ENCODE measurements around the gene CATSPER4. TPM values are rescaled to one million over a fixed set of nuclear protein-coding genes. Genes with fewer than 3 reads are reported as not detected.

The CATSPER4 gene
- total and polyA plus RNA-seq, 2 of the 13 experiments (the other 11 are each of a cell fraction or from before 2014, with no cell fraction given) = not detected

DNA sequence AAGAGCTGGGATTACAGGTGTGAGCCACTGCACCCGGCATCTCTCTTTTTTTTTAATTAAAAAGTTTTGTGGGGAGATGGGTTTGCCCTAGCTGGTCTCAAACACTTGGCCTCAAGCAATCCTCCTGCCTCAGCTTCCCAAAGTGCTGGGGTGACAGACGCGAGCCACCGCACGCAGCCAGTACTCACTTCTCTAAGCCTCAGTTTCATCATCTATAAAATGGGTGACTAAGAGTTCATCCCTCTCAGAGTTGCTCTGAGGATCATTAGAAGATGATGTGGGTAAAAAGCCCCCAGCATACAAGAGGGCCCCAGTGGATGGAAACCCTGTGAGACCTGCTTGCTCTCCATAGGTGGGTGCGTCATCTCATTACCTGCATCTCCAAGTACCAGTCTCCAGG, 2.5 kb upstream of the CATSPER4 start:
- 0 out of 5 replicates have a peak, but pooled peaks cover 0 to 2% of the 10 kb centered on the region in 2 experiments for H3K36me3 ChIP-seq (replicated peaks in 1 of 2; ENCODE audit: control insufficient read depth in 1 of 2, insufficient read depth in 2 of 2, low read length in 2 of 2)
- intact Hi-C loops (cut with micrococcal nuclease; ENCODE audit: unreplicated experiment) = no loop called here
- no peaks in the 10 kb centered on the region for H3K79me2 ChIP-seq (ENCODE audit: insufficient read depth, low read length)
- H3K27ac ChIP-seq (ENCODE audit: extremely low read length, insufficient read depth, low read length) = no peak overlapping the region
- H3K4me1 ChIP-seq (ENCODE audit: insufficient read depth, low read length) = no peaks in the 10 kb centered on the region
- ATAC-seq = no peak
- no peak overlapping the region for H3K4me3 ChIP-seq (replicated peaks in 1 of 3; ENCODE audit: insufficient read depth in 1 of 3, low read depth in 2 of 3, low read length in 3 of 3)
- BruUV-seq (replicated peaks) = no TSS peak
- no peak for FAIRE-seq
- DNase-seq (ENCODE audit: low spot score) = no peak
- no peak overlapping the region for H3K9ac ChIP-seq (ENCODE audit: insufficient read depth, low read depth, low read length)
- CTCF ChIA-PET (ENCODE audit: low intra/inter-chr PET ratio, low total read pairs) = no interaction called here
- no peak overlapping the region for H2AFZ ChIP-seq (ENCODE audit: low read length)
- H3K9me3 ChIP-seq (ENCODE audit: low read length) = no peaks in the 10 kb centered on the region
- POLR2A ChIA-PET = no interaction called here
- H3K27me3 ChIP-seq (ENCODE audit: control insufficient read depth in 1 of 2, insufficient read depth in 2 of 2, low read length in 2 of 2) = peaks cover 0 to under 1% of the 10 kb centered on the region in 2 experiments; a peak in 1 of 5 replicates
- TF ChIP-seq, protein P1, sequence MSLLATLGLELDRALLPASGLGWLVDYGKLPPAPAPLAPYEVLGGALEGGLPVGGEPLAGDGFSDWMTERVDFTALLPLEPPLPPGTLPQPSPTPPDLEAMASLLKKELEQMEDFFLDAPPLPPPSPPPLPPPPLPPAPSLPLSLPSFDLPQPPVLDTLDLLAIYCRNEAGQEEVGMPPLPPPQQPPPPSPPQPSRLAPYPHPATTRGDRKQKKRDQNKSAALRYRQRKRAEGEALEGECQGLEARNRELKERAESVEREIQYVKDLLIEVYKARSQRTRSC (CRISPR knock-in tag; IDR thresholded peaks at IDR 0.05; ENCODE audit: low read depth) = no peak
- no peak for TF ChIP-seq SPEN (CRISPR knock-in tag; IDR thresholded peaks at IDR 0.05; ENCODE audit: low read depth)
- TF ChIP-seq, protein P2, sequence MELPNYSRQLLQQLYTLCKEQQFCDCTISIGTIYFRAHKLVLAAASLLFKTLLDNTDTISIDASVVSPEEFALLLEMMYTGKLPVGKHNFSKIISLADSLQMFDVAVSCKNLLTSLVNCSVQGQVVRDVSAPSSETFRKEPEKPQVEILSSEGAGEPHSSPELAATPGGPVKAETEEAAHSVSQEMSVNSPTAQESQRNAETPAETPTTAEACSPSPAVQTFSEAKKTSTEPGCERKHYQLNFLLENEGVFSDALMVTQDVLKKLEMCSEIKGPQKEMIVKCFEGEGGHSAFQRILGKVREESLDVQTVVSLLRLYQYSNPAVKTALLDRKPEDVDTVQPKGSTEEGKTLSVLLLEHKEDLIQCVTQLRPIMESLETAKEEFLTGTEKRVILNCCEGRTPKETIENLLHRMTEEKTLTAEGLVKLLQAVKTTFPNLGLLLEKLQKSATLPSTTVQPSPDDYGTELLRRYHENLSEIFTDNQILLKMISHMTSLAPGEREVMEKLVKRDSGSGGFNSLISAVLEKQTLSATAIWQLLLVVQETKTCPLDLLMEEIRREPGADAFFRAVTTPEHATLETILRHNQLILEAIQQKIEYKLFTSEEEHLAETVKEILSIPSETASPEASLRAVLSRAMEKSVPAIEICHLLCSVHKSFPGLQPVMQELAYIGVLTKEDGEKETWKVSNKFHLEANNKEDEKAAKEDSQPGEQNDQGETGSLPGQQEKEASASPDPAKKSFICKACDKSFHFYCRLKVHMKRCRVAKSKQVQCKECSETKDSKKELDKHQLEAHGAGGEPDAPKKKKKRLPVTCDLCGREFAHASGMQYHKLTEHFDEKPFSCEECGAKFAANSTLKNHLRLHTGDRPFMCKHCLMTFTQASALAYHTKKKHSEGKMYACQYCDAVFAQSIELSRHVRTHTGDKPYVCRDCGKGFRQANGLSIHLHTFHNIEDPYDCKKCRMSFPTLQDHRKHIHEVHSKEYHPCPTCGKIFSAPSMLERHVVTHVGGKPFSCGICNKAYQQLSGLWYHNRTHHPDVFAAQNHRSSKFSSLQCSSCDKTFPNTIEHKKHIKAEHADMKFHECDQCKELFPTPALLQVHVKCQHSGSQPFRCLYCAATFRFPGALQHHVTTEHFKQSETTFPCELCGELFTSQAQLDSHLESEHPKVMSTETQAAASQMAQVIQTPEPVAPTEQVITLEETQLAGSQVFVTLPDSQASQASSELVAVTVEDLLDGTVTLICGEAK (IDR thresholded peaks at IDR 0.05) = no peak
- TF ChIP-seq, protein P2 (CRISPR knock-in tag; IDR thresholded peaks at IDR 0.05) = no peak
- TF ChIP-seq, protein P3, sequence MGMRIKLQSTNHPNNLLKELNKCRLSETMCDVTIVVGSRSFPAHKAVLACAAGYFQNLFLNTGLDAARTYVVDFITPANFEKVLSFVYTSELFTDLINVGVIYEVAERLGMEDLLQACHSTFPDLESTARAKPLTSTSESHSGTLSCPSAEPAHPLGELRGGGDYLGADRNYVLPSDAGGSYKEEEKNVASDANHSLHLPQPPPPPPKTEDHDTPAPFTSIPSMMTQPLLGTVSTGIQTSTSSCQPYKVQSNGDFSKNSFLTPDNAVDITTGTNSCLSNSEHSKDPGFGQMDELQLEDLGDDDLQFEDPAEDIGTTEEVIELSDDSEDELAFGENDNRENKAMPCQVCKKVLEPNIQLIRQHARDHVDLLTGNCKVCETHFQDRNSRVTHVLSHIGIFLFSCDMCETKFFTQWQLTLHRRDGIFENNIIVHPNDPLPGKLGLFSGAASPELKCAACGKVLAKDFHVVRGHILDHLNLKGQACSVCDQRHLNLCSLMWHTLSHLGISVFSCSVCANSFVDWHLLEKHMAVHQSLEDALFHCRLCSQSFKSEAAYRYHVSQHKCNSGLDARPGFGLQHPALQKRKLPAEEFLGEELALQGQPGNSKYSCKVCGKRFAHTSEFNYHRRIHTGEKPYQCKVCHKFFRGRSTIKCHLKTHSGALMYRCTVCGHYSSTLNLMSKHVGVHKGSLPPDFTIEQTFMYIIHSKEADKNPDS (CRISPR knock-in tag; IDR thresholded peaks at IDR 0.05) = no peak
- peak; percentile 57 for TF ChIP-seq ZNF629 (CRISPR knock-in tag; conservative IDR thresholded peaks at IDR 0.05)
- TF ChIP-seq, protein P4, sequence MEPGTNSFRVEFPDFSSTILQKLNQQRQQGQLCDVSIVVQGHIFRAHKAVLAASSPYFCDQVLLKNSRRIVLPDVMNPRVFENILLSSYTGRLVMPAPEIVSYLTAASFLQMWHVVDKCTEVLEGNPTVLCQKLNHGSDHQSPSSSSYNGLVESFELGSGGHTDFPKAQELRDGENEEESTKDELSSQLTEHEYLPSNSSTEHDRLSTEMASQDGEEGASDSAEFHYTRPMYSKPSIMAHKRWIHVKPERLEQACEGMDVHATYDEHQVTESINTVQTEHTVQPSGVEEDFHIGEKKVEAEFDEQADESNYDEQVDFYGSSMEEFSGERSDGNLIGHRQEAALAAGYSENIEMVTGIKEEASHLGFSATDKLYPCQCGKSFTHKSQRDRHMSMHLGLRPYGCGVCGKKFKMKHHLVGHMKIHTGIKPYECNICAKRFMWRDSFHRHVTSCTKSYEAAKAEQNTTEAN (CRISPR knock-in tag; conservative IDR thresholded peaks at IDR 0.05) = no peak
- no peaks in the 10 kb centered on the region for H4K20me1 ChIP-seq (ENCODE audit: insufficient read depth, low read length)
- WGBS (ENCODE audit: low lambda C conversion rate) = 87% methylated on average over 6 of the region's 6 CpGs
- in situ Hi-C loops (cut with HindIII; ENCODE audit: extremely low pct_ligation_motif_present, low pct_unique_long_range_greater_than_20kb) = no loop called here
- H3K4me2 ChIP-seq (ENCODE audit: low read depth, low read length) = no peak overlapping the region
